GM18858 (cell line): ENCODE measurements around the gene DPP4.
"Not testable (repeated sequence)": the region's sequence is repeated elsewhere in the genome, so short reads cannot be mapped to it uniquely, and the experiment has no call there.

Experiments
- ATAC-seq: cut with Tn5 transposase; IDR thresholded peaks from one replicate; pipeline ENCODE4 v1.9.1; 2021; ENCODE audit not compliant: unreplicated experiment

The DPP4 gene

GRCh38 chr2:162058973-162059668, 14.9 kb downstream of the DPP4 start:
- ATAC-seq, result peak; percentile 84

- ATAC-seq, result no peak
These were observed 16.6 kb downstream of the DPP4 start for GRCh38 chr2:162057426-162057825.

- no peak for ATAC-seq
These were observed 17.1 kb downstream of the DPP4 start for GRCh38 chr2:162056796-162057399.

GRCh38 chr2:162053808-162054155, 20.2 kb downstream of the DPP4 start:
- no peak for ATAC-seq

- ATAC-seq, result no peak
These were observed 20.8 kb downstream of the DPP4 start for GRCh38 chr2:162053066-162053807.

- no peak for ATAC-seq
These were observed 23.5 kb downstream of the DPP4 start for GRCh38 chr2:162050513-162050961.

- not testable (repeated sequence) for ATAC-seq
These were observed 24.9 kb downstream of the DPP4 start for GRCh38 chr2:162049089-162049488.

GRCh38 chr2:162044586-162044985, 29.4 kb downstream of the DPP4 start:
- ATAC-seq, result no peak

- ATAC-seq, result no peak
These were observed 30.9 kb downstream of the DPP4 start for GRCh38 chr2:162043132-162043531.

GRCh38 chr2:162041485-162041884, 32.5 kb downstream of the DPP4 start:
- no peak for ATAC-seq

- no peak for ATAC-seq
These were observed 35.3 kb downstream of the DPP4 start for GRCh38 chr2:162038725-162039124.

GRCh38 chr2:162037886-162038285, 36.1 kb downstream of the DPP4 start:
- no peak for ATAC-seq

GRCh38 chr2:162037028-162037795, 36.8 kb downstream of the DPP4 start:
- ATAC-seq, result no peak

- ATAC-seq, result no peak
These were observed 38.0 kb downstream of the DPP4 start for GRCh38 chr2:162035981-162036380.

- no peak for ATAC-seq
These were observed 43.4 kb downstream of the DPP4 start for GRCh38 chr2:162030363-162031190.

- no peak for ATAC-seq
These were observed 44.6 kb downstream of the DPP4 start for GRCh38 chr2:162029287-162029901.

GRCh38 chr2:162028511-162028910, 45.5 kb downstream of the DPP4 start:
- ATAC-seq, result no peak

GRCh38 chr2:162025121-162025911, 48.7 kb downstream of the DPP4 start:
- ATAC-seq, result no peak

- ATAC-seq, result no peak
These were observed 51.6 kb downstream of the DPP4 start for GRCh38 chr2:162022290-162022945.
